ENCODE results near the gene MYO18A.
"Not testable (repeated sequence)": the region's sequence is repeated elsewhere in the genome, so short reads cannot be mapped to it uniquely, and the experiment has no call there.

MYO18A gene

DNA sequence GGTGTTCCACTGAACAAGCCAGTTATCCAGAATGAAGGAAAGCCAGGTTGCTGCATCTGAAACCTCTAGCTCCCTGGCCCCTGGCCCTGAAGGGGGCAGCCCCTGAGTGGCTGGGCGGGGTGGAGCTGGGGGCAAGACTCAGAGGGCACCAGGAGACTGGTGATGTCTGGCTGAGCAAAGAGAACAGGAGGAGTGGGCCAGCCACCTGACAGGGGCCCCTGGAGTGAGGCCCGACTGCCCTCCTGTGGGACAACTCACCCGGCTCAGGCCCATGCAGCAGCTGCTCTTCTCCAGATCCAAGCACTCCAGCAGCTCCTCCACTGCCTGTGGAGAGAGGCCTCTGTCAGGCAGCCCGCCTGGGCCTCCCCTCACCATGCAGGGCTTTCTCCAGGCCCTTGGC, 76.9 kb downstream of the MYO18A start:
- no peak for DNase-seq

- no peak for DNase-seq
Observed at GRCh38 chr17:29102741-29103181, 77.4 kb downstream of the MYO18A start.

DNA sequence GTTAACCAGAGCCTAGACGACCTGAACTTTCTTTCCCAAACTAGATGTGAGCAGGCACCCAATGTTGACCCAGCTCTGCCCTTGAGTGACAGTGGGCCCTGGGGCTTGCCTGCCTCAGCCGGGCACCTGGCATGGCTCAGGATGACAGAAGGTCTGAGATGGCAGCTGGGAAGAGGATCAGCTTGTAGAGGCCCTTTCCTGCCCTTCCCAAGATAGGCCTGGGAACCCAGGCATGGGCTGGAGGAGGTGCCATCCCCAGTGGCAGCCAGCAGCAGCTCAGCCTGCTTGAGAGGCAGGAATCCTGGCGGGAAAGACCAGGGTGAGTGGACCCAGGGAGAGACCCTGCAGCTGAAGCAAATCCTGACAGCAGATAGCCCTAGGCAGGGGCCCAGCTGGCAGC, 78.2 kb downstream of the MYO18A start:
- no peak for DNase-seq

DNA sequence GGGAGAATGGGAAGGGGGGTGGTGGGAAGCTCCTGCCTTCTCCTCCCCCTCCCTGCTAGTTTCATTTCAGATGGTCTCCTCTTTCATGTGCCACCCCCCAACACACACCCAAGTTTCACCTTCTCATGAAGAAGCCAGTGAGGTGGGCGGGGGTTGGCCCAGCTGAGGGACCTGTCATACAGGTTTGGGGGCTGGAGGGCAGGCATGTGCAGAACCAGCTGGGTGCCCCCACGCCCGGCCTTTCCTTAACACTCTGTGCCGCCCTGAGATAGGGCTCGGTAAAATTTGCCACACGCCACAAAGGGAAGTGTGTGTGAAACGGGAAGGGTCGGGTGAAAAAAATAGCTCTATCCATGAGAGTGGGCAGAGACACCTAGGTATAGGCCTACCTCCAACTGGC, 79.9 kb downstream of the MYO18A start:
- DNase-seq = no peak

GRCh38 chr17:29099527-29099926, 80.7 kb downstream of the MYO18A start:
- DNase-seq = no peak

- peak in 7 of 51 donors; percentile 11 to 53 (median 22) for DNase-seq
Observed at GRCh38 chr17:29096094-29096493, 84.1 kb downstream of the MYO18A start.

DNA sequence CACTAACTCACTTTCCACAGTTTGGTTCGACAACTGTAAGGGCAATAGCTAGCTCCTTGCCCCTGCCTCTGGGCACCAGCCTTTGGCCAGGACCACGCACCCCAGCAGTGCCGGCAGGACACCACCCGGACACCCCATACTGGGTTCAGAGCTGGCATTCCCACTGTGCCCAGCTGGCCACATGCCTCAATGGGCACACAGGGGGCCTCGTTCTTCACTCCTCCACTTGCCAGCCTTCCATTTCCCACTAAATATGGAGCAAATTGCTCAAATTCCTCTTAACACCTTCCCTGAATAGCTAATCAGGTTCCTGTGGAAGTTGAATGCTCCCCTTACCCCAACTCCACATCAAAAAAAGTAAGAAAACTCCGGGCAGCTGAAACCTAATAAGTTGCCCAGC, 84.8 kb downstream of the MYO18A start:
- no peak for DNase-seq

DNA sequence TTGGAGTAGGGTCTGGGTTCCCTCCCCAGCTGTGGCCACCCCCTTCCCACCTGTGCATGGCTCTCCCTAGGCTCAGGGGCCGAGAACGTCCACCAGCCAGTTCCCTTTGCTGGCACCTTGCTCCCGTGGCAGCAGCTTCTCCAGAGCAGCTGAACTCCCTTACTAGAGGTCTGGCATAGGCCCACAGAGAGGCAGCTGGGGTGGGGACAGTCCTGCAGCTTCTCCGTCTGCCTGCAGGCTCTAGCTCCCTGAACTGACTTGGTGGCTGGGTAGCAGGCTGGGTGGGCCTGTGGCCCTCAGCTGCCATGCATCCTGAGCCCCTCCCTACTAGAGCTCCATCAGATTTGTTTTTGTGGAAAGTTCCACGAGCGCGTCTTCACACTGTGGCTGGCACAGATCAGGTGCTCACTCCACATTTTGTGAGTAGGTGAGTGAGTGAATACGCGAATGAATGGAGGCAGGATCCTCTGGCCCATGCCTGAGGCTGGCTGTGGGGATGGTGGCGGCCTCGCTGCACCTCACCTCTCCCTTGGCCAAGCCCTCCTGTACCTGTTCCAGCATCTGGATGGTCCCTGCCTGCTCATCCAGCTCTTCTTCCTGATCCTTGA, 86.0 kb downstream of the MYO18A start:
- no peak for DNase-seq

GRCh38 chr17:29093090-29093871, 86.9 kb downstream of the MYO18A start:
- no peak for DNase-seq

DNA sequence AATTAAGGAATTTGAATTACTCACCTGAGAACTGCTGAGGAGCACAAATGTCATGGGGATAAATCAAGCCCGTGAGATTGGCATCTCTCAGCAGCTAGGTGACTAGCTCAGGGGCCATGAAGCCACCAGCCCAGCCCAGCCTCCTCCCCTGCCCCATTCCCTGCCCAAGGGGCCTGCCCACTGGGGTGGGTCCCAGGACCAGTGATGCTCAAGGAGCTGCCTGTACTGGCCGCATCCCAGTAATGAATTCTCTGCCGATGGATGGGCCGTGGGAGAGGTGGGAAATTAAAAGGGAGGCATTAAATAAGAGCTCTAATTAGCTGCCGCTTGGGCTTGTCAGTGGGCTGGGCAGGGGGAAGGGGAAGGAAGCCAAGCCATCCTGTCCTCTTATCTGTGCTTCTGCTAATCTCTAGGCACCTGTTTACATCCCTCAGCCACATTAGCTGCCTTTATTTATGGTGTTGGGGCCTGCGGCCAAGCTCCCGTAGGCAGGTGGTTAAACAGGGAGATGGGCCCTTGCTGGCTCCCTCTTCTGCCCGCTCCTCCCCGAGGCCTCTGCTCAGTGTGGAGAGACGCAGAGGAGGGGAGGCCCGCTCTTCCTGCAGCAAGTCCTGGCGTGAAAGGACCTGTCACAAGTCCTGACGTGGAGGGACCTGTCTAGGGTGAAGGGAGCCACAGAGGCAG, 88.5 kb downstream of the MYO18A start:
- DNase-seq = no peak

DNA sequence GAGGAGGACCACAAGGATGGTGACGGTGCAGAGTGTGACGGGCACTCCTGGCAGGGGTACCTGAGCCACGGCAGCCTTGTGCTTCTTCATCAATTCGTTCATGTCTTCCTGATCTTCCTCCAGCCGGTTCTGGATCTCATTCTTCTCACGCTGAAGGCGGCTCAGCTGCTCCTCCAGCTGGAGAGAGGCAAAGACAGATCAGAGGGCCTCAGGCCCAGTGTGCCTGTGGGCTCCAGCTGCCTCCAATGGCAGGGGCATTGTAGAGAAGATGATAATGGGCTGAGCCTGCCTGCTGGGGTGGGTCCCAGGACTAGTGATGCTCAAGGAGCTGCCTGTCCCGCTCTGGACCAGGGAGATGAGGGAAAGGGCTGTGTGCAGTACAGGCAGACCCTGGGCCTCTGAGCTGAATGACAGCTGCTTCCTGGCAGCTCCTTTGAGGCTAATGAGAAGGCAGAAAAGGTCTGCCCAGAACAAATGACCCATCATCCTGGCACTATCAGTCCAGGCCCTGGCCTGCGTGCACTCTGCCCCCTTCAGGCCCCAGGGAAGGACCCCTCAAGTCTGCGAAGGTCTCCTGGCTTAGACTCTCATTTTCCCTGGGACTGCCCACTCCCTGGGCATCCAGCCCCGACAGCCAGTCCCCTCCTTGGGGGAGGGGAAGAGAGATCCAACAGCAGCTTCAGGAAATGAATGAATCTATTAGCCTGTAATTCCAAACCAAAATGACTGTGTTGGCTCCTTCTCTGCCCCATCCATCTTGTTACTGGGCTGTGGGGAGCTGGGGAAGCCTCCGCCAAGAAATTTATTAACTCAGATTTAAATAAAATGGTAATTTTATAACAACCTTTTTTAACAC, 89.2 kb downstream of the MYO18A start:
- DNase-seq = peak in 30 of 51 donors; percentile 7 to 71 (median 36)

DNA sequence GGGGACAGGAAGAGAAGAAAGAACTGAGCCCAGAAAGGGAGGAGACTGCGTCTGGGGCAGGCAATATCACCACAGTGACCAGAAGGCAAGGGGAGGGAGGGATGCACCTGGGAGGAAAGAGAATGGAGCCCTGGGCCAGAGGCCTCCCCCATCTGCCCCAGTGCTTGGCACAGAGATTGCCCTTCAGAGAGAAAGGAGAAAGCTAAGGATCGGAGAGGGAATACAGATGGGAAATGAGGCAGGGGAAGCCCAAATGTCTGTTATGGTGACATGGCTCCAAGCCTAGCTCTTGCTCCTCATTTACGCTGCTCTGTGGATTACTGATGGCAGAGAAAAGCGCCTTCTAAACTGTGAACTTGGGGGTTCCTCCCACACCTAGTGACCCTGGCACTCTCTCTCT, 90.1 kb downstream of the MYO18A start:
- no peak for DNase-seq

- peak in 48 of 51 donors; percentile 21 to 89 (median 64) for DNase-seq
Observed at GRCh38 chr17:29089601-29090044, 90.6 kb downstream of the MYO18A start.

DNA sequence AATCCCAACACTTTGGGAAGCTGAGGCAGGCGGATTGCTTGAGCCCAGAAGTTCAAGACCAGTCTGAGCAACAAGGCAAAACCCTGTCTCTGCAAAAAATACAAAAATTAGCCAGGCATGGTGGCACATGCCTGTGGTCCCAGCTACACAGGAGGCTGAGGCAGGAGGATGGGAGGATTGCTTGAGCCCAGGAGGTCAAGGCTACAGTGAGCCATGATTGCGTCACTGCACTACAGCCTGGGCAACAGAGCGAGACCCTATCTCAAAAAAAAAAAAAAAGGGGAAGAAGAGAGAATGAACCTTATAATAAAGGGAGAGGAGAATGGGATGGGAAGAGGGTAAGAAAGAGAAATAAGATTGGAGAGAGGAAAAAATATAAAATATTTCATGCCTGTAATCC, 91.4 kb downstream of the MYO18A start:
- DNase-seq = not testable (repeated sequence)

- DNase-seq = no peak
Observed at GRCh38 chr17:29086628-29087332, 93.4 kb downstream of the MYO18A start.

DNA sequence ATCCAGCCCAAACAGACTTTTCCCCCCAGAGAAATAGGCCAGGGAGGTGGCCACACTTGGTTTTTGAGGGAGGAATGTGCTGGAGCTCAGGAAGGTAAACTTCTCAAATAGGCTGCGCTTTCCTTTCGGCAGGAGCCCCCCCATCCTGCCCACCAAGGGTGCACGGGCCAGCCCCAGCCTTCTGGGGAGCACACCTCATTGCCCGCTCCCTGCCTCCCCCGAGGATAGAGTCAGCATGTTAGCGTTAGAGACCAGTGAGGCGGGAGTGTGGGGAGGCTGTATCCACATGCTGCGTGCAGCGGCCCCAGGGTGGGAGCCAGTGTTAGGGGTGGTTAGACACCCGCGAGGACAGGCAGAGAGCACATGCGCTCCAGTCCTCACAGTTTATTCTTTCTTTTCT, 95.0 kb downstream of the MYO18A start:
- no peak for DNase-seq

DNA sequence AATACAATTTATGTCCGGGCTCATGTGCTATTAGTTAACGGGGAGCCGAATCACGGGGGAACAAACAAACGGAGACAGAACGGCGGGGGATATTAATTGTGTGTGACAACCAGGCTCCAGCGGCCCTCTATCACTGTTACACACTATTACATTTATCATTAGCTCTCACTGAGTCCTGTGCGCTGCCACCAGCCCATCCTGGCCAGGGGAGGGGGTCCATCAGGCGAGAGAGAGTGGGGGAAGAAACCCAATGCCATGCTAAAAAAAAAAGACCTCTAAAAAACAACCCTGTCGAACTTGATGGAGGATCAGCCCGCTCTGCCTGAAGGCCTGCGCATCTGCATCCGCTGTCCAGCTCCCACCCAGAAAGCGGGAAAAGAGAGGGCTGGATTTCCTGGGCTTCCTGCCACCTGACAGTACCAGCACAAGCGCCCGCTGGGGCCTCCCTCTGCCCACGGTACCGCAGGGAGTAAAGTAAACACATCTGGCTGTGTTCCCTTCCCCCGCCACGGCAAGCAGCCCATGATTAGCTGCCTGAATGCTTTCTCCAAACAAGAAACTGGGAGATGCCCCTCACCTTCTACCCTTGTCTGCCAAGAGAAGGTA, 95.6 kb downstream of the MYO18A start:
- DNase-seq = peak in 21 of 51 donors; percentile 13 to 48 (median 32)

GRCh38 chr17:29080965-29081364, 99.2 kb downstream of the MYO18A start:
- DNase-seq = peak in 1 of 51 donors; percentile 18

GRCh38 chr17:29080323-29080722, 99.9 kb downstream of the MYO18A start:
- DNase-seq = no peak

DNA sequence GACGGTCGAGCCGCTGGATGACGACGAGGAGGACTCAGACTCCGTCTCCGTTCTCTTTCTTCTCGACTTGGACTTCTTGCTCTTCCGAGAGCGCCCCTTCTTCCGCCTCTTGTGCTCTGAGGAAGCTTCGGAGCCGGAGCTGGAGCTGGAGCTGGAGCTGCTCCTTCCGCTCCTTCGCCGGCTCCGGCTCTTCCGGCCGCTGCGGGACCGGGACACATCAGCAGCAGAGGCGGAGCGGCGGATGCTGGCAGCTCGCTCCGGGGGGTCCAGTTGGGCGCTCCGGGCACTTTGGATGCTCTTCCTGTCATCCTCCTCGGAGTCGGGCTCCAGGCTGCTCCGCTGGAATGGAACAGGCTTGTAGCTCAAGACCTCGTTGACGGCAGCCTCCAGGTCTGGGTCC, 100.3 kb downstream of the MYO18A start:
- DNase-seq = no peak
